HEK293 (cell line): Measurements from ENCODE around the gene AKR1C1.
"Not testable (repeated sequence)": the region's sequence is repeated elsewhere in the genome, so short reads cannot be mapped to it uniquely, and the experiment has no call there.

Experiments
- CTCF ChIA-PET: fragments of 350-600 bp; formaldehyde crosslinking; extraction: SDS; loops from one replicate; lab custom pipeline; 2021; ENCODE audit warnings: antibody characterized with exemption; lab: Yijun Ruan, JAX
- POLR2A ChIA-PET: fragments of 300-600 bp; formaldehyde crosslinking; extraction: SDS; loops from one replicate; lab custom pipeline; 2020; ENCODE audit warnings: antibody characterized with exemption, inconsistent platforms; lab: Yijun Ruan, JAX
- H3K27ac ChIP-seq: fragments of 200-500 bp; sonication (Bioruptor generic); 2 replicates; pipeline ENCODE4 v1.5.1; 2014; ENCODE audit warnings: low read depth, low read length, control low read depth, inconsistent platforms; ENCODE audit errors: extremely low read depth
- H3K36me3 ChIP-seq, 2 experiments: fragments of 200-500 bp in 1 of 2; sonication (Bioruptor generic) in 1 of 2; 1 replicate in 1 of 2; 2 replicates in 1 of 2; pipeline ENCODE4 v1.5.1; 2014 to 2017; ENCODE audit warnings: inconsistent platforms in 2 of 2, low read length in 2 of 2; ENCODE audit not compliant: control insufficient read depth in 2 of 2, insufficient read depth in 1 of 2
- H3K4me1 ChIP-seq: fragments of 200-500 bp; sonication (Bioruptor generic); 2 replicates; pipeline ENCODE4 v1.5.1; 2014; ENCODE audit warnings: mild to moderate bottlenecking, low read length, inconsistent platforms; ENCODE audit not compliant: control insufficient read depth, insufficient read depth
- H3K4me3 ChIP-seq: 2 replicates; pipeline ENCODE4 v1.5.1; 2011; ENCODE audit warnings: low read depth, mild to moderate bottlenecking, control low read depth, low read length, moderate library complexity
- H3K9me3 ChIP-seq: fragments of 200-500 bp; sonication (Bioruptor generic); 2 replicates; pipeline ENCODE4 v1.5.1; 2014; ENCODE audit warnings: low read depth, low read length, inconsistent platforms; ENCODE audit not compliant: control insufficient read depth, insufficient read depth
- KLF16 ChIP-seq: fragments of 450-650 bp; formaldehyde crosslinking; IDR thresholded peaks from 2 replicates; pipeline ENCODE4 v1.5.1; 2017; ENCODE audit warnings: missing biosample characterization, missing genetic modification characterization
- SP3 ChIP-seq: fragments of 450-650 bp; formaldehyde crosslinking; IDR thresholded peaks from 2 replicates; pipeline ENCODE4 v1.5.1; 2016; ENCODE audit warnings: missing biosample characterization, missing genetic modification characterization
- ZBTB10 ChIP-seq: fragments of 450-650 bp; formaldehyde crosslinking; IDR thresholded peaks from 2 replicates; pipeline ENCODE4 v1.5.1; 2016; ENCODE audit warnings: missing biosample characterization, missing genetic modification characterization
- ZNF121 ChIP-seq: fragments of 450-650 bp; formaldehyde crosslinking; IDR thresholded peaks from 2 replicates; pipeline ENCODE4 v1.5.1; 2016; ENCODE audit warnings: missing biosample characterization, missing genetic modification characterization
- ZNF510 ChIP-seq: fragments of 450-650 bp; formaldehyde crosslinking; IDR thresholded peaks from 2 replicates; pipeline ENCODE4 v1.5.1; 2018; ENCODE audit warnings: mild to moderate bottlenecking, missing genetic modification characterization, missing biosample characterization; ENCODE audit not compliant: insufficient replicate concordance
- ZNF560 ChIP-seq: fragments of 450-650 bp; formaldehyde crosslinking; IDR thresholded peaks from 2 replicates; pipeline ENCODE4 v1.5.1; 2017; ENCODE audit warnings: missing biosample characterization, missing genetic modification characterization, borderline replicate concordance
- ZNF704 ChIP-seq: fragments of 450-650 bp; formaldehyde crosslinking; IDR thresholded peaks from 2 replicates; pipeline ENCODE4 v1.5.1; 2016; ENCODE audit warnings: missing biosample characterization, missing genetic modification characterization

The AKR1C1 gene

GRCh38 chr10:4953405-4953804 is 9.8 kb upstream of the AKR1C1 start (continued):
- TF ChIP-seq ZBTB10 (tag by site-specific recombination) (no peak), ZNF510 (tag by site-specific recombination) (no peak), ZNF704 (tag by site-specific recombination) (no peak), SP3 (tag by site-specific recombination) (no peak), ZNF121 (tag by site-specific recombination) (no peak), KLF16 (no peak), ZNF560 (tag by site-specific recombination) (no peak)

- CTCF ChIA-PET = interaction anchor here (0.7 kb wide), 1 partner anchor 26 kb away, joined by 4 read pairs; no protein-coding TSS in a partner anchor
- POLR2A ChIA-PET, H3K27ac ChIP-seq, H3K4me3 ChIP-seq, H3K36me3 ChIP-seq, H3K9me3 ChIP-seq, H3K4me1 ChIP-seq: not testable (repeated sequence)
Measured at GRCh38 chr10:4956088-4956487, 7.1 kb upstream of the AKR1C1 start.

GRCh38 chr10:4956955-4957645 is 6.1 kb upstream of the AKR1C1 start:
- H3K4me1 ChIP-seq, H3K36me3 ChIP-seq, H3K9me3 ChIP-seq, H3K27ac ChIP-seq, H3K4me3 ChIP-seq, POLR2A ChIA-PET, CTCF ChIA-PET: not testable (repeated sequence)

GRCh38 chr10:4961558-4961957 is 1.7 kb upstream of the AKR1C1 start:
- POLR2A ChIA-PET, H3K36me3 ChIP-seq, H3K4me1 ChIP-seq, H3K9me3 ChIP-seq, H3K4me3 ChIP-seq, H3K27ac ChIP-seq: not testable (repeated sequence)
- CTCF ChIA-PET = interaction anchor here (0.7 kb wide), 1 partner anchor 165 kb away, joined by 6 read pairs; no protein-coding TSS in a partner anchor

GRCh38 chr10:4962308-4962707 is 907 bp upstream of the AKR1C1 start:
- CTCF ChIA-PET, H3K27ac ChIP-seq, POLR2A ChIA-PET, H3K4me1 ChIP-seq, H3K9me3 ChIP-seq, H3K36me3 ChIP-seq, H3K4me3 ChIP-seq: not testable (repeated sequence)

GRCh38 chr10:4963815-4964154 is 570 bp downstream of the AKR1C1 start:
- POLR2A ChIA-PET, H3K4me3 ChIP-seq: not testable (repeated sequence)

GRCh38 chr10:4965763-4966162 is 2.5 kb downstream of the AKR1C1 start:
- H3K36me3 ChIP-seq, H3K4me1 ChIP-seq, H3K9me3 ChIP-seq, POLR2A ChIA-PET, CTCF ChIA-PET, H3K27ac ChIP-seq, H3K4me3 ChIP-seq: not testable (repeated sequence)

More at GRCh38 chr10:4963815-4964154, 570 bp downstream of the AKR1C1 start:
- not testable (repeated sequence) for H3K9me3 ChIP-seq, H3K36me3 ChIP-seq, H3K4me1 ChIP-seq, H3K27ac ChIP-seq
- CTCF ChIA-PET = interaction anchor here (0.7 kb wide), 1 partner anchor 896 kb away, joined by 5 read pairs; no protein-coding TSS in a partner anchor

- CTCF ChIA-PET, H3K9me3 ChIP-seq, H3K27ac ChIP-seq, H3K36me3 ChIP-seq, H3K4me3 ChIP-seq, POLR2A ChIA-PET, H3K4me1 ChIP-seq: not testable (repeated sequence)
Measured at GRCh38 chr10:4967189-4967588, 4.0 kb downstream of the AKR1C1 start.

GRCh38 chr10:4969289-4969688 is 6.1 kb downstream of the AKR1C1 start:
- H3K4me3 ChIP-seq, CTCF ChIA-PET, H3K4me1 ChIP-seq, H3K36me3 ChIP-seq, H3K27ac ChIP-seq, POLR2A ChIA-PET, H3K9me3 ChIP-seq: not testable (repeated sequence)
